ES-I3 (cell line): ENCODE results near the gene SLC26A2.

Source experiments
- H3K36me3 ChIP-seq: 2 replicates; pipeline ENCODE4 v1.6.1; 2013; ENCODE audit warnings: mild to moderate bottlenecking, low read length, control low read depth, moderate library complexity; ENCODE audit not compliant: insufficient read depth
- H3K4me1 ChIP-seq: 2 replicates; pipeline ENCODE4 v1.6.1; 2013; ENCODE audit warnings: mild to moderate bottlenecking, control low read depth, low read length; ENCODE audit not compliant: insufficient read depth
- H3K9ac ChIP-seq: 2 replicates; pipeline ENCODE4 v1.6.1; 2013; ENCODE audit warnings: low read depth, mild to moderate bottlenecking, low read length, moderate library complexity
- H3K9me3 ChIP-seq: 2 replicates; pipeline ENCODE4 v1.6.1; 2013; ENCODE audit warnings: mild to moderate bottlenecking, low read length, moderate library complexity; ENCODE audit not compliant: control insufficient read depth, insufficient read depth

The SLC26A2 gene

GRCh38 chr5:149962601-149963300 is 2.2 kb downstream of the SLC26A2 start:
- Histone ChIP-seq H3K4me1 (no peaks in the 10 kb centered on the region), H3K9me3 (no peaks in the 10 kb centered on the region), H3K36me3 (no peaks in the 10 kb centered on the region), H3K9ac (no peak overlapping the region)

GRCh38 chr5:149963729-149964128 is 3.2 kb downstream of the SLC26A2 start:
- no peaks in the 10 kb centered on the region for H3K36me3 ChIP-seq
- no peak overlapping the region for H3K9ac ChIP-seq
- H3K4me1 ChIP-seq: no peaks in the 10 kb centered on the region
- H3K9me3 ChIP-seq: no peaks in the 10 kb centered on the region

- Histone ChIP-seq H3K4me1 (no peaks in the 10 kb centered on the region), H3K36me3 (no peaks in the 10 kb centered on the region), H3K9me3 (no peaks in the 10 kb centered on the region), H3K9ac (no peak overlapping the region)
Observed at GRCh38 chr5:149966946-149967345, 6.4 kb downstream of the SLC26A2 start.

GRCh38 chr5:149969181-149969930 is 8.8 kb downstream of the SLC26A2 start:
- Histone ChIP-seq H3K36me3 (no peaks in the 10 kb centered on the region), H3K9ac (no peak overlapping the region), H3K4me1 (no peaks in the 10 kb centered on the region), H3K9me3 (no peaks in the 10 kb centered on the region)

- Histone ChIP-seq H3K4me1 (no peaks in the 10 kb centered on the region), H3K36me3 (peaks cover 3% of the 10 kb centered on the region; the same call in 1 of the 2 replicates), H3K9me3 (no peaks in the 10 kb centered on the region), H3K9ac (no peak overlapping the region)
Observed at GRCh38 chr5:149975409-149975808, 14.9 kb downstream of the SLC26A2 start.

GRCh38 chr5:149979896-149980295 is 19.3 kb downstream of the SLC26A2 start:
- H3K36me3 ChIP-seq: peaks cover 3% of the 10 kb centered on the region; the same call in 1 of the 2 replicates
- no peaks in the 10 kb centered on the region for H3K4me1 ChIP-seq
- H3K9me3 ChIP-seq: no peaks in the 10 kb centered on the region
- H3K9ac ChIP-seq: no peak overlapping the region

GRCh38 chr5:149981206-149981605 is 20.6 kb downstream of the SLC26A2 start:
- no peak overlapping the region for H3K9ac ChIP-seq
- no peaks in the 10 kb centered on the region for H3K4me1 ChIP-seq
- H3K9me3 ChIP-seq: no peaks in the 10 kb centered on the region
- peaks cover 3% of the 10 kb centered on the region; the same call in 1 of the 2 replicates for H3K36me3 ChIP-seq

- H3K4me1 ChIP-seq: no peaks in the 10 kb centered on the region
- no peak overlapping the region for H3K9ac ChIP-seq
- no peaks in the 10 kb centered on the region for H3K9me3 ChIP-seq
- peaks cover 3% of the 10 kb centered on the region; the same call in 1 of the 2 replicates for H3K36me3 ChIP-seq
Observed at GRCh38 chr5:149982505-149982904, 21.9 kb downstream of the SLC26A2 start.

GRCh38 chr5:149988126-149988525 is 27.6 kb downstream of the SLC26A2 start:
- no peak overlapping the region for H3K9ac ChIP-seq
- no peaks in the 10 kb centered on the region for H3K4me1 ChIP-seq
- H3K36me3 ChIP-seq: no peaks in the 10 kb centered on the region
- H3K9me3 ChIP-seq: no peaks in the 10 kb centered on the region

GRCh38 chr5:149990518-149991376 is 30.2 kb downstream of the SLC26A2 start:
- Histone ChIP-seq H3K9me3 (no peaks in the 10 kb centered on the region), H3K9ac (no peak overlapping the region), H3K4me1 (no peaks in the 10 kb centered on the region), H3K36me3 (no peaks in the 10 kb centered on the region)

- no peaks in the 10 kb centered on the region for H3K4me1 ChIP-seq
- no peak overlapping the region for H3K9ac ChIP-seq
- H3K9me3 ChIP-seq: no peaks in the 10 kb centered on the region
- H3K36me3 ChIP-seq: no peaks in the 10 kb centered on the region
Observed at GRCh38 chr5:149993471-149993870, 32.9 kb downstream of the SLC26A2 start.

GRCh38 chr5:149995385-149996204 is 35.0 kb downstream of the SLC26A2 start:
- Histone ChIP-seq H3K36me3 (no peaks in the 10 kb centered on the region), H3K9me3 (no peaks in the 10 kb centered on the region), H3K4me1 (no peaks in the 10 kb centered on the region)

GRCh38 chr5:149996205-149996890 is 35.8 kb downstream of the SLC26A2 start:
- no peak overlapping the region for H3K9ac ChIP-seq
- no peaks in the 10 kb centered on the region for H3K4me1 ChIP-seq
- H3K36me3 ChIP-seq: no peaks in the 10 kb centered on the region
- H3K9me3 ChIP-seq: no peaks in the 10 kb centered on the region

More at GRCh38 chr5:149995385-149996204, 35.0 kb downstream of the SLC26A2 start:
- H3K9ac ChIP-seq: no peak overlapping the region
